Measurements from ENCODE around the gene TRIM65. TPM values are rescaled to one million over a fixed set of nuclear protein-coding genes. Genes with fewer than 3 reads are reported as not detected.

TRIM65 gene
- total and polyA plus RNA-seq, 7 donors: 9.0 to 14.8 (median 9.3) TPM

- 92 to 96% (median 93%) methylated on average over 5 of the region's 5 CpGs for WGBS, 3 donors
- DNase-seq: no peak
- intact Hi-C loops (cut with DNase I): no loop called here
- Histone ChIP-seq H3K27ac (no peak overlapping the region), H3K36me3 (ENCODE audit: insufficient read depth in 1 of 2, low read depth in 1 of 2) (peaks cover 0 to 4% of the 10 kb centered on the region in 2 donors), H3K9me3 (no peaks in the 10 kb centered on the region), H3K27me3 (ENCODE audit: insufficient read depth in 3 of 3, low read length in 2 of 3) (no peaks in the 10 kb centered on the region), H3K4me1 (no peaks in the 10 kb centered on the region), H3K4me3 (no peak overlapping the region)
- no peak for ATAC-seq
- TF ChIP-seq, protein P1, sequence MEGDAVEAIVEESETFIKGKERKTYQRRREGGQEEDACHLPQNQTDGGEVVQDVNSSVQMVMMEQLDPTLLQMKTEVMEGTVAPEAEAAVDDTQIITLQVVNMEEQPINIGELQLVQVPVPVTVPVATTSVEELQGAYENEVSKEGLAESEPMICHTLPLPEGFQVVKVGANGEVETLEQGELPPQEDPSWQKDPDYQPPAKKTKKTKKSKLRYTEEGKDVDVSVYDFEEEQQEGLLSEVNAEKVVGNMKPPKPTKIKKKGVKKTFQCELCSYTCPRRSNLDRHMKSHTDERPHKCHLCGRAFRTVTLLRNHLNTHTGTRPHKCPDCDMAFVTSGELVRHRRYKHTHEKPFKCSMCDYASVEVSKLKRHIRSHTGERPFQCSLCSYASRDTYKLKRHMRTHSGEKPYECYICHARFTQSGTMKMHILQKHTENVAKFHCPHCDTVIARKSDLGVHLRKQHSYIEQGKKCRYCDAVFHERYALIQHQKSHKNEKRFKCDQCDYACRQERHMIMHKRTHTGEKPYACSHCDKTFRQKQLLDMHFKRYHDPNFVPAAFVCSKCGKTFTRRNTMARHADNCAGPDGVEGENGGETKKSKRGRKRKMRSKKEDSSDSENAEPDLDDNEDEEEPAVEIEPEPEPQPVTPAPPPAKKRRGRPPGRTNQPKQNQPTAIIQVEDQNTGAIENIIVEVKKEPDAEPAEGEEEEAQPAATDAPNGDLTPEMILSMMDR (IDR thresholded peaks at IDR 0.05): no peak
Measured at GRCh38 chr17:75932852-75933251, 36.1 kb upstream of the TRIM65 start.

- DNase-seq: no peak
- Histone ChIP-seq H3K27ac (no peak overlapping the region), H3K9me3 (no peaks in the 10 kb centered on the region), H3K36me3 (ENCODE audit: insufficient read depth in 1 of 2, low read depth in 1 of 2) (peaks cover 0 to 12% of the 10 kb centered on the region in 2 donors), H3K4me3 (no peak overlapping the region), H3K27me3 (ENCODE audit: insufficient read depth in 3 of 3, low read length in 2 of 3) (no peaks in the 10 kb centered on the region), H3K4me1 (no peaks in the 10 kb centered on the region)
- intact Hi-C loops (cut with DNase I): no loop called here
- no peak for ATAC-seq
- TF ChIP-seq, protein P1 (IDR thresholded peaks at IDR 0.05): no peak
- WGBS, 3 donors: 89 to 92% (median 91%) methylated on average over 4 of the region's 4 CpGs
Measured at GRCh38 chr17:75931062-75931461, 34.3 kb upstream of the TRIM65 start.

DNA sequence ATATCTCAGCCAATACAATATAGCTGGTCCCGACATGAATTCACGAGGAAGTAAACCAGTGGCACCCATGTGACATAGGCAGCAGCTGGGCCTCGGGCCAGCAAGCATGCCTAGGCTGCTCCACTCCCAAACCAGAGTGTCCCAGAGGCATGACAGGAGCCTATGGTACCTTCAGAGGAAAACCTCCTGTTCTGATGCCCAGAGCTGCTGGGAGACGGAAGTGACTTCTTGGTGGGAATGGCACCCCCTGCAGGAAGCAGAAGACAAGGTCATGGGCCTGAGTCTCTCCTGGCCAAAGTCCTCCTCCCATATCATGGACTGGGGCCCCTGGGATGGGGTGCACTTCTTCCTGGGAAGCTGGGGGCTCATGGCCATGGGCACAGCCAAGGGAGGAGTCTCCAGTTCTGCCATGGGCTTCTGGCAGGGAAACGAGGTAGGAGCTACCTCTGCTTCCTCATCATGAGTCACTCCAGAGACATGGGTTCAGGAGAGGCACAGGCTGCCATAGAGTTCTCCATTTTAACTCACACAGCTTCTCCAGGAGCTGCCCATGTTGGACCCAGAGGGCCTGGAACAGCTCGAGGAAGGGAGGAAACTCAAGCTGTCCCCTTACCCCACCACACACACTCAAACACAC lies 30.7 kb upstream of the TRIM65 start:
- TF ChIP-seq, protein P1 (IDR thresholded peaks at IDR 0.05): peak; percentile 18
- 72 to 79% (median 76%) methylated on average over 6 of the region's 6 CpGs for WGBS, 3 donors
- H3K27ac ChIP-seq: no peak overlapping the region
- H3K36me3 ChIP-seq (ENCODE audit: insufficient read depth in 1 of 2, low read depth in 1 of 2): peaks cover 0 to 18% of the 10 kb centered on the region in 2 donors
- DNase-seq (no peak), ATAC-seq (peak in 3 of 4 donors; percentile 28 to 40 (median 35))
- H3K4me1 ChIP-seq: no peaks in the 10 kb centered on the region
- H3K9me3 ChIP-seq: no peaks in the 10 kb centered on the region
- intact Hi-C loops (cut with DNase I): no loop called here
- H3K27me3 ChIP-seq (ENCODE audit: insufficient read depth in 3 of 3, low read length in 2 of 3): no peaks in the 10 kb centered on the region
- H3K4me3 ChIP-seq: no peak overlapping the region

DNA sequence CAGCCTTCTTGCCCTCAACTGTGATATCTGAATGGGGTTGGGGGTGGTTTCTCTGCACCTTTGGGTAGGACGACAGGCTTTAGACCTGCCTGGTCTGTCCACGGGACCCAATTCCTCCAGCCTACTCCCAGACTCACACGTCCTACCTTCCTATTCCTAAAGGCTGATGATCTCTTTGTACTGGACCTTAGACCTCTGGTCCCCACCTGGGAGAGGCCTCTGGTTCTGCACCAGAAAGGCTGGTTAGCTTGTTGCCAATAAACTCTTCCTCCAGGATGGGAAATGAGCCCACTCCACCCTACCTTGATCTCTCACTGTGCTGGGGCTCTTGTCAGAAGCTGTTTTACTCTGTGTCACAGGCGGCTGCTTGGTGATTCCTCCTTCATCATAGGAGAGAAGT lies 29.7 kb upstream of the TRIM65 start:
- TF ChIP-seq, protein P1 (IDR thresholded peaks at IDR 0.05): no peak
- no peak for DNase-seq
- Histone ChIP-seq H3K27ac (no peak overlapping the region), H3K4me1 (no peaks in the 10 kb centered on the region), H3K27me3 (ENCODE audit: insufficient read depth in 3 of 3, low read length in 2 of 3) (no peaks in the 10 kb centered on the region), H3K4me3 (no peak overlapping the region), H3K36me3 (ENCODE audit: insufficient read depth in 1 of 2, low read depth in 1 of 2) (peaks cover 0 to 15% of the 10 kb centered on the region in 2 donors), H3K9me3 (no peaks in the 10 kb centered on the region)
- intact Hi-C loops (cut with DNase I): no loop called here
- ATAC-seq: no peak
- WGBS, 3 donors: 92 to 95% (median 92%) methylated on average over 4 of the region's 4 CpGs

GRCh38 chr17:75925912-75926311 lies 29.2 kb upstream of the TRIM65 start:
- DNase-seq (no peak), ATAC-seq (no peak)
- Histone ChIP-seq H3K4me3 (no peak overlapping the region), H3K9me3 (no peaks in the 10 kb centered on the region), H3K4me1 (no peaks in the 10 kb centered on the region), H3K27ac (no peak overlapping the region), H3K36me3 (ENCODE audit: insufficient read depth in 1 of 2, low read depth in 1 of 2) (peaks cover 0 to 15% of the 10 kb centered on the region in 2 donors), H3K27me3 (ENCODE audit: insufficient read depth in 3 of 3, low read length in 2 of 3) (no peaks in the 10 kb centered on the region)
- WGBS, 3 donors: 92 to 99% (median 96%) methylated on average over 15 of the region's 15 CpGs
- TF ChIP-seq, protein P1 (IDR thresholded peaks at IDR 0.05): no peak
- intact Hi-C loops (cut with DNase I): no loop called here
